ENCODE measurements around the gene KCND3.

DNA sequence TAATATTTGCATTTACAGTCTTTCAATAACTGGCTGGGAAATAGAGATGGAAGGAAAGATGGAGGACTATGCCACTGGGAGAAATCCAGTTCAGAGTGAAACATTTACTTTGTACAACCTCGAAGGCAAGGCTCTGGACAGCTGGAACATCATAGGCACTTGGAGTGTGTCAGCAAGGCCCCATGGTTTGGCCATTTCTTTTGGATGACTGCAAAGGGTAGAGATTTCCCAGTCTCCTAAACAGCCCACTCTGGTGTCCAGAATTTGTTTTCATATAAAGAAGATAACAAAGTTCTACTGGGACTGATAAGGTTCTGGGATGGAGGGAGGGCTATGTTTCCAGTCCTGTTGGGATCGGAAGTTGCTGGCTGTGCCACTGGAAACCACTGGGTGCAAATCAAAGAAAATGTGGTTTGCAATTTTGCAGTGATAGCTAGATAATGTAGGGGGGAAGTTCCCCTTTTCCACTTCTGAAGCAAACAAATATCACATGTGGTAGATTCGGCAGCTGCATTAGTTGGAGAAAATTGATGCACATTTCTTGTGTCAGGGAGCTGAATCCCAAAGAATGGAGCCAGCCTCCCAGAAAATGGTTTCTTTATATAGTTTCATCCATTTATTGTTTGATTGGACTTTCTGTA is 16.2 kb downstream of the KCND3 start:
- TF ChIP-seq, protein P1, sequence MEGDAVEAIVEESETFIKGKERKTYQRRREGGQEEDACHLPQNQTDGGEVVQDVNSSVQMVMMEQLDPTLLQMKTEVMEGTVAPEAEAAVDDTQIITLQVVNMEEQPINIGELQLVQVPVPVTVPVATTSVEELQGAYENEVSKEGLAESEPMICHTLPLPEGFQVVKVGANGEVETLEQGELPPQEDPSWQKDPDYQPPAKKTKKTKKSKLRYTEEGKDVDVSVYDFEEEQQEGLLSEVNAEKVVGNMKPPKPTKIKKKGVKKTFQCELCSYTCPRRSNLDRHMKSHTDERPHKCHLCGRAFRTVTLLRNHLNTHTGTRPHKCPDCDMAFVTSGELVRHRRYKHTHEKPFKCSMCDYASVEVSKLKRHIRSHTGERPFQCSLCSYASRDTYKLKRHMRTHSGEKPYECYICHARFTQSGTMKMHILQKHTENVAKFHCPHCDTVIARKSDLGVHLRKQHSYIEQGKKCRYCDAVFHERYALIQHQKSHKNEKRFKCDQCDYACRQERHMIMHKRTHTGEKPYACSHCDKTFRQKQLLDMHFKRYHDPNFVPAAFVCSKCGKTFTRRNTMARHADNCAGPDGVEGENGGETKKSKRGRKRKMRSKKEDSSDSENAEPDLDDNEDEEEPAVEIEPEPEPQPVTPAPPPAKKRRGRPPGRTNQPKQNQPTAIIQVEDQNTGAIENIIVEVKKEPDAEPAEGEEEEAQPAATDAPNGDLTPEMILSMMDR (IDR thresholded peaks at IDR 0.05): no peak
- TF ChIP-seq POLR2AphosphoS5 (IDR thresholded peaks at IDR 0.05) (no peak), POLR2A (IDR thresholded peaks at IDR 0.05) (no peak)
